IMR-90 (cell line): Measurements from ENCODE around the gene CERS1. TPM values are rescaled to one million over a fixed set of nuclear protein-coding genes. Genes with fewer than 3 reads are reported as not detected.

Experiments
- ATAC-seq: fragments of 200-7000 bp; cut with Tn5 transposase; 2 replicates; pipeline ENCODE4 v1.9.1; 2020; ENCODE audit warnings: low read depth, mild to moderate bottlenecking, moderate library complexity
- BruUV-seq: library from RNA; stranded (reverse); fragments of 400-500 nt; replicated peaks from 2 replicates; lab custom pipeline; 2021; lab: Mats Ljungman, UMichigan
- CTCF ChIA-PET: fragments of 300-600 bp; formaldehyde crosslinking; extraction: SDS; loops from one replicate; lab custom pipeline; 2021; ENCODE audit warnings: antibody characterized with exemption; lab: Yijun Ruan, JAX
- POLR2A ChIA-PET: fragments of 300-600 bp; sonication (Branson Sonifier 250); formaldehyde crosslinking; loops from one replicate; lab custom pipeline; 2022; ENCODE audit warnings: antibody characterized with exemption; ENCODE audit not compliant: unreplicated experiment; lab: Charles Lee
- DNase-seq: peaks from one replicate; pipeline ENCODE4 v3.0.0; 2013
- H2AFZ ChIP-seq: replicated peaks from 2 replicates; pipeline ENCODE3; 2013; ENCODE audit warnings: low read length, mild to moderate bottlenecking; ENCODE audit not compliant: poor library complexity
- H2AK5ac ChIP-seq: 2 replicates; pipeline ENCODE4 v1.6.1; 2013; ENCODE audit warnings: low read depth, low read length, inconsistent platforms
- H2AK9ac ChIP-seq: replicated peaks from 2 replicates; pipeline ENCODE3; 2013; ENCODE audit warnings: mild to moderate bottlenecking, low read depth, low read length, moderate library complexity; ENCODE audit not compliant: poor library complexity
- H2BK120ac ChIP-seq: 2 replicates; pipeline ENCODE4 v1.6.1; 2013; ENCODE audit warnings: low read depth, low read length, inconsistent platforms
- H2BK15ac ChIP-seq: 3 replicates; pipeline ENCODE4 v1.6.1; 2013; ENCODE audit warnings: low read depth, low read length, inconsistent platforms
- H2BK20ac ChIP-seq: 2 replicates; pipeline ENCODE4 v1.6.1; 2013; ENCODE audit warnings: low read depth, mild to moderate bottlenecking, inconsistent platforms, low read length, moderate library complexity
- H2BK5ac ChIP-seq: 2 replicates; pipeline ENCODE4 v1.6.1; 2013; ENCODE audit warnings: mild to moderate bottlenecking, low read depth, low read length, inconsistent platforms; ENCODE audit not compliant: poor library complexity, severe bottlenecking
- H3K14ac ChIP-seq: replicated peaks from 2 replicates; pipeline ENCODE4 v1.6.1; 2013; ENCODE audit warnings: low read depth, low read length, inconsistent platforms
- H3K18ac ChIP-seq: 2 replicates; pipeline ENCODE4 v1.6.1; 2013; ENCODE audit warnings: low read depth, low read length, control low read depth
- H3K23ac ChIP-seq: 2 replicates; pipeline ENCODE4 v1.6.1; 2013; ENCODE audit warnings: low read depth, low read length, inconsistent platforms
- H3K27ac ChIP-seq: 2 replicates; pipeline ENCODE4 v1.5.1; 2013; ENCODE audit warnings: mild to moderate bottlenecking, control low read depth, low read length; ENCODE audit not compliant: insufficient read depth
- H3K27me3 ChIP-seq: 2 replicates; pipeline ENCODE4 v1.6.1; 2013; ENCODE audit warnings: low read length; ENCODE audit not compliant: control insufficient read depth, insufficient read depth
- H3K36me3 ChIP-seq: 2 replicates; pipeline ENCODE4 v1.6.1; 2013; ENCODE audit warnings: low read length, mixed read lengths; ENCODE audit not compliant: control insufficient read depth, insufficient read depth
- H3K4ac ChIP-seq: 2 replicates; pipeline ENCODE4 v1.6.1; 2013; ENCODE audit warnings: low read depth, low read length, inconsistent platforms
- H3K4me1 ChIP-seq: 2 replicates; pipeline ENCODE4 v1.6.1; 2013; ENCODE audit warnings: low read length, mixed read lengths; ENCODE audit not compliant: control insufficient read depth, insufficient read depth
- H3K4me2 ChIP-seq: 2 replicates; pipeline ENCODE4 v1.6.1; 2013; ENCODE audit warnings: low read depth, mild to moderate bottlenecking, control low read depth, low read length, moderate library complexity
- H3K4me3 ChIP-seq: 2 replicates; pipeline ENCODE4 v1.5.1; 2013; ENCODE audit warnings: low read depth, mild to moderate bottlenecking, control low read depth, low read length, moderate library complexity; ENCODE audit not compliant: insufficient read depth
- H3K56ac ChIP-seq: 2 replicates; pipeline ENCODE4 v1.6.1; 2013; ENCODE audit warnings: low read length, inconsistent platforms; ENCODE audit not compliant: insufficient read depth; ENCODE audit errors: extremely low read depth
- H3K79me1 ChIP-seq, 2 experiments: 2 replicates each; pipeline ENCODE4 v1.6.1; 2013; ENCODE audit warnings: low read length in 2 of 2, inconsistent platforms in 1 of 2, low read depth in 1 of 2
- H3K9ac ChIP-seq: 2 replicates; pipeline ENCODE4 v1.6.1; 2013; ENCODE audit warnings: low read depth, low read length, control low read depth
- H3K9me1 ChIP-seq: 2 replicates; pipeline ENCODE4 v1.6.1; 2013; ENCODE audit warnings: low read length, inconsistent platforms; ENCODE audit not compliant: insufficient read depth
- H3K9me3 ChIP-seq: 2 replicates; pipeline ENCODE4 v1.6.1; 2013; ENCODE audit warnings: low read length; ENCODE audit not compliant: control insufficient read depth, insufficient read depth
- H4K20me1 ChIP-seq: 2 replicates; pipeline ENCODE4 v1.6.1; 2013; ENCODE audit warnings: low read length, inconsistent platforms; ENCODE audit not compliant: insufficient read depth
- H4K5ac ChIP-seq: 2 replicates; pipeline ENCODE4 v1.6.1; 2013; ENCODE audit warnings: mild to moderate bottlenecking, low read depth, low read length, control low read depth
- H4K8ac ChIP-seq, 2 experiments: 2 replicates each; pipeline ENCODE4 v1.6.1; 2013; ENCODE audit warnings: low read depth in 2 of 2, low read length in 2 of 2, control low read depth in 1 of 2, inconsistent platforms in 1 of 2
- H4K91ac ChIP-seq: 2 replicates; pipeline ENCODE4 v1.6.1; 2013; ENCODE audit warnings: low read depth, low read length, inconsistent platforms; ENCODE audit not compliant: insufficient read depth
- BHLHE40 ChIP-seq: fragments of 150-350 bp; IDR thresholded peaks from 2 replicates; pipeline ENCODE4 v1.6.1; 2016; ENCODE audit warnings: mild to moderate bottlenecking, low read depth, low read length
- CEBPB ChIP-seq: IDR thresholded peaks from 2 replicates; pipeline ENCODE4 v1.6.1; 2012; ENCODE audit warnings: low read depth, low read length, improper control_type of control experiment
- CHD1 ChIP-seq: IDR thresholded peaks from 2 replicates; pipeline ENCODE4 v1.6.1; 2012; ENCODE audit warnings: low read depth, low read length, improper control_type of control experiment
- ELK1 ChIP-seq: fragments of 150-350 bp; IDR thresholded peaks from 2 replicates; pipeline ENCODE4 v1.6.1; 2016; ENCODE audit warnings: low read depth, mild to moderate bottlenecking, low read length, moderate library complexity, borderline replicate concordance
- FOS ChIP-seq: fragments of 150-350 bp; IDR thresholded peaks from 2 replicates; pipeline ENCODE4 v1.6.1; 2016; ENCODE audit warnings: low read depth, low read length
- MAFK ChIP-seq: IDR thresholded peaks from 2 replicates; pipeline ENCODE4 v1.6.1; 2012; ENCODE audit warnings: low read depth, low read length, improper control_type of control experiment
- MAZ ChIP-seq: IDR thresholded peaks from 2 replicates; pipeline ENCODE4 v1.6.1; 2012; ENCODE audit warnings: low read depth, mild to moderate bottlenecking, low read length, improper control_type of control experiment, moderate library complexity, borderline replicate concordance
- MXI1 ChIP-seq: IDR thresholded peaks from 2 replicates; pipeline ENCODE4 v1.6.1; 2012; ENCODE audit warnings: low read depth, mild to moderate bottlenecking, low read length, moderate library complexity, borderline replicate concordance
- NFE2L2 ChIP-seq: fragments of 150-350 bp; IDR thresholded peaks from 2 replicates; pipeline ENCODE4 v1.6.1; 2016; ENCODE audit warnings: low read depth, mild to moderate bottlenecking, low read length
- POLR2A ChIP-seq: IDR thresholded peaks from 2 replicates; pipeline ENCODE4 v1.6.1; 2012; ENCODE audit warnings: mild to moderate bottlenecking, low read depth, low read length
- RAD21 ChIP-seq: IDR thresholded peaks from 2 replicates; pipeline ENCODE4 v1.6.1; 2012; ENCODE audit warnings: low read length, improper control_type of control experiment
- RCOR1 ChIP-seq: IDR thresholded peaks from 2 replicates; pipeline ENCODE4 v1.6.1; 2012; ENCODE audit warnings: mild to moderate bottlenecking, low read length, improper control_type of control experiment; ENCODE audit not compliant: insufficient replicate concordance
- RFX5 ChIP-seq: IDR thresholded peaks from 2 replicates; pipeline ENCODE4 v1.8.0; 2012; ENCODE audit warnings: low read depth, mild to moderate bottlenecking, low read length, moderate library complexity
- SMC3 ChIP-seq: fragments of 150-350 bp; IDR thresholded peaks from 2 replicates; pipeline ENCODE4 v1.6.1; 2016; ENCODE audit warnings: low read depth, mild to moderate bottlenecking, antibody characterized with exemption, low read length, moderate library complexity
- USF2 ChIP-seq: fragments of 150-350 bp; IDR thresholded peaks from 2 replicates; pipeline ENCODE4 v1.6.1; 2017; ENCODE audit warnings: mild to moderate bottlenecking, antibody characterized with exemption, low read length, low read depth
- WGBS, 2 experiments: methylation state at CpG; one replicate each; pipeline versions ENCODE4 v1.1.5 to v1.1.7; 2013; ENCODE audit warnings: missing lambda C conversion rate in 2 of 2; ENCODE audit not compliant: insufficient read length in 1 of 2; ENCODE audit errors: extremely low coverage in 2 of 2; 5-methylcytosine and 5-hydroxymethylcytosine counted together
- dilution Hi-C: fragments of 300-500 bp; cut with HindIII; formaldehyde crosslinking; loops from one replicate; pipeline ENCODE4 v1.14.3; 2018; ENCODE audit warnings: low sequenced_read_pairs; ENCODE audit not compliant: unreplicated experiment
- in situ Hi-C: fragments of 300-500 bp; cut with MboI; formaldehyde crosslinking; loops from 3 replicates; pipeline ENCODE4 v1.14.3; 2019; ENCODE audit warnings: low sequenced_read_pairs, inconsistent platforms, mixed read lengths
- intact Hi-C: fragments of 100-400 bp; cut with micrococcal nuclease; formaldehyde crosslinking; loops from 2 replicates; pipeline ENCODE4 v1.10.0; 2022
- polyA plus RNA-seq, 3 experiments: library from polyadenylated mRNA; depleted of rRNA; stranded (reverse); fragments of >200 nt; gene quantifications; 2 replicates each; pipeline ENCODE4 v1.2.3, GENCODE V29; 2012; ENCODE audit warnings: low replicate concordance in 1 of 3
- total RNA-seq: library from RNA; depleted of rRNA; stranded (reverse); fragments of >200 nt; gene quantifications from 2 replicates; pipeline ENCODE4 v1.2.3, GENCODE V29; 2012
- TF ChIP-seq, protein P1 (sequence below): conservative IDR thresholded peaks from 2 replicates; pipeline ENCODE4 v1.5.1; 2012; ENCODE audit warnings: mild to moderate bottlenecking, low read depth, low read length, improper control_type of control experiment

The CERS1 gene
- total and polyA plus RNA-seq, 2 of the 4 experiments (the other 2 are of a cell fraction): 0.90 to 4.3 TPM

DNA sequence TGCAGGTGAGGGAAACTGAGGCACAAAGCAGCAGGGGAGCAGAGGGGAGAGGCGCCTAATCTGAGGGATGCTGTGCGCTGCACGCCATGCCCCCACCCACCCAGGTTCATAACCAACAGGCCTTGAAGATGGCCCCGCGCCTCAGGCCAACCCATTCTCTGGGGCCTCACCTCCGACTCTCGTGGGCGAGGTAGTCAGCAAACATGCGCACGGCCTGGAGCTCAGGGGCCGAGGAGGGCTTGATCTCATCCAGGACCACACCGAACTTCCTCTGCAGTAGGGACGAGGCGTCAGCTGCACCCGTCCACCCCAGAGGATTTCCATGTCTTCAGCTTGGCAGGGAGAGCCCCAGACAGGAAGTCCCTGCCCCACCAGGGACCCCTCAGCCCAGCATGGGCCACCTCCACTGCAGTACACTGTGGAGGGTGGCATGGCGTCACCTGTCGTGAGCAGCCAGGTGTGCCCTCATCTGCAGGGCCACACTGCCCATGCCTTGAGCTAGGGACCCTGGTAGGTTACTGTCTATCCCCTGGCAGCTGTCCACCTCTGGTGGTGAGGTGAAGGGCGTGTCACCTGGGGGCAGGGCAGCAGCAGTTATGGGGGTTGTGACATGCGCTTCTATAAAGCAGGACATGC lies 15.0 kb upstream of the CERS1 start:
- H3K27me3 ChIP-seq: no peaks in the 10 kb centered on the region
- intact Hi-C loops: no loop called here
- dilution Hi-C loops: no loop called here

More for the DNA sequence above, 15.0 kb upstream of the CERS1 start:
- peaks cover 66% of the 10 kb centered on the region for H3K36me3 ChIP-seq
- H3K23ac ChIP-seq: no peak overlapping the region
- H3K27ac ChIP-seq: no peak overlapping the region
- no peaks in the 10 kb centered on the region for H3K9me3 ChIP-seq
- no peak overlapping the region for H4K91ac ChIP-seq
- TF ChIP-seq CEBPB (no peak), RCOR1 (no peak), RAD21 (no peak), NFE2L2 (no peak), SMC3 (no peak), MAFK (no peak), CHD1 (no peak), USF2 (no peak), POLR2A (no peak), MAZ (no peak), RFX5 (no peak), BHLHE40 (no peak), MXI1 (no peak), ELK1 (no peak), FOS (no peak)
- TF ChIP-seq, protein P1, sequence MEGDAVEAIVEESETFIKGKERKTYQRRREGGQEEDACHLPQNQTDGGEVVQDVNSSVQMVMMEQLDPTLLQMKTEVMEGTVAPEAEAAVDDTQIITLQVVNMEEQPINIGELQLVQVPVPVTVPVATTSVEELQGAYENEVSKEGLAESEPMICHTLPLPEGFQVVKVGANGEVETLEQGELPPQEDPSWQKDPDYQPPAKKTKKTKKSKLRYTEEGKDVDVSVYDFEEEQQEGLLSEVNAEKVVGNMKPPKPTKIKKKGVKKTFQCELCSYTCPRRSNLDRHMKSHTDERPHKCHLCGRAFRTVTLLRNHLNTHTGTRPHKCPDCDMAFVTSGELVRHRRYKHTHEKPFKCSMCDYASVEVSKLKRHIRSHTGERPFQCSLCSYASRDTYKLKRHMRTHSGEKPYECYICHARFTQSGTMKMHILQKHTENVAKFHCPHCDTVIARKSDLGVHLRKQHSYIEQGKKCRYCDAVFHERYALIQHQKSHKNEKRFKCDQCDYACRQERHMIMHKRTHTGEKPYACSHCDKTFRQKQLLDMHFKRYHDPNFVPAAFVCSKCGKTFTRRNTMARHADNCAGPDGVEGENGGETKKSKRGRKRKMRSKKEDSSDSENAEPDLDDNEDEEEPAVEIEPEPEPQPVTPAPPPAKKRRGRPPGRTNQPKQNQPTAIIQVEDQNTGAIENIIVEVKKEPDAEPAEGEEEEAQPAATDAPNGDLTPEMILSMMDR: no peak
- H3K4me2 ChIP-seq: no peak overlapping the region
- H3K4me1 ChIP-seq: no peaks in the 10 kb centered on the region
- no peak overlapping the region for H2BK15ac ChIP-seq
- no peak overlapping the region for H3K14ac ChIP-seq
- H2BK20ac ChIP-seq: no peak overlapping the region
- H4K20me1 ChIP-seq: peaks cover 46% of the 10 kb centered on the region
- no peak overlapping the region for H2BK120ac ChIP-seq
- H4K5ac ChIP-seq: no peak overlapping the region
- no peak overlapping the region for H2AK5ac ChIP-seq
- no peak overlapping the region for H3K18ac ChIP-seq
- no peak overlapping the region for H3K56ac ChIP-seq
- H2AFZ ChIP-seq: no peak overlapping the region
- DNase-seq: no peak
- H2BK5ac ChIP-seq: no peak overlapping the region
- H3K9ac ChIP-seq: no peak overlapping the region
- in situ Hi-C loops: no loop called here
- H3K4ac ChIP-seq: no peak overlapping the region
- H3K4me3 ChIP-seq: no peak overlapping the region
- H2AK9ac ChIP-seq: no peak overlapping the region
- no peaks in the 10 kb centered on the region; the same call in 1 of the 2 replicates for H3K9me1 ChIP-seq
- WGBS, 2 experiments: 94% methylated on average over 13 of the region's 19 CpGs; no CpG with 5 or more reads in 1 of the 2 experiments
- peaks cover 23 to 60% of the 10 kb centered on the region in 2 experiments for H3K79me1 ChIP-seq
- no peak for ATAC-seq
- no TSS peak for BruUV-seq
- POLR2A ChIA-PET: no interaction called here
- CTCF ChIA-PET: no interaction called here
- no peak overlapping the region for H4K8ac ChIP-seq
